Activated CD4-positive, alpha-beta memory T cell treated with anti-CD3 and anti-CD28 coated beads, Interleukin-2, amount 10 ng/mL, durations not matched to agents 7 days and 5 days (primary cell): ENCODE results near the gene NHS. TPM values are rescaled to one million over a fixed set of nuclear protein-coding genes. Genes with fewer than 3 reads are reported as not detected.

Experiments used
- CTCF ChIA-PET: fragments of 350-600 bp; sonication (Branson Sonifier 250); formaldehyde crosslinking; loops from one replicate; lab custom pipeline; 2021; ENCODE audit warnings: antibody characterized with exemption, inconsistent platforms; lab: Charles Lee
- POLR2A ChIA-PET: fragments of 350-600 bp; sonication (Branson Sonifier 250); formaldehyde crosslinking; loops from one replicate; lab custom pipeline; 2021; ENCODE audit warnings: antibody characterized with exemption; lab: Charles Lee
- DNase-seq: peaks from one replicate; pipeline ENCODE4 v3.0.0-alpha.2; 2020
- H3K27ac Mint-ChIP-seq: one replicate; pipeline ENCODE4 v1.8.0; 2021; ENCODE audit warnings: mild to moderate bottlenecking, mixed read lengths
- H3K27me3 Mint-ChIP-seq: one replicate; pipeline ENCODE4 v1.8.0; 2021; ENCODE audit warnings: mixed read lengths
- H3K36me3 Mint-ChIP-seq: one replicate; pipeline ENCODE4 v1.8.0; 2021; ENCODE audit warnings: low read depth, mixed read lengths
- H3K4me1 Mint-ChIP-seq: one replicate; pipeline ENCODE4 v1.8.0; 2021; ENCODE audit warnings: mixed read lengths
- H3K4me3 Mint-ChIP-seq: one replicate; pipeline ENCODE4 v1.8.0; 2021; ENCODE audit warnings: mild to moderate bottlenecking, mixed read lengths
- H3K9me3 Mint-ChIP-seq: one replicate; pipeline ENCODE4 v1.8.0; 2021; ENCODE audit warnings: mixed read lengths
- total RNA-seq, 2 experiments: library from RNA; stranded (reverse); gene quantifications; one replicate each; pipeline ENCODE4 v1.2.3, GENCODE V29; 2021

NHS gene
- total RNA-seq, 2 experiments from 2014 or later: 0.43 to 0.71 TPM

DNA sequence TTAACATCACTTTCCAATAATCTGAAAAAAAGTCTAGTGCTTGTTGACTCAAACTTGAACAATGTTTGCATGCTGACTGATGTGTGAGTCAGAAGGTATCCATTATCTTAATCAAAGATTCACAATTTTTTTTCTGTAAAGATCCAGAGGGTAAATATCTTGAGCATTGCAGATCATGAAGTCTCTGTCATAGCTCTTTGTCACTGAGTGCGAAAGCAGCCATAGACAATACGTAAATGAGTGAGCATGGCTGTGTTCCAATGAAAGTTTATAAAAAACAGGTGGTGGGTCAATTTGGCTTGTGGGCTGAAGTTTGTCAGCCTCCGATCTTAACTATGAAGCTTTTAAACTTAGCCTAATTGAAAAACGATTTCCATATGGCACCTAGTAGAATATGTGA lies 37.7 kb downstream of the NHS start:
- Mint-ChIP-seq H3K4me1 (peaks cover 2% of the 10 kb centered on the region), H3K9me3 (no peaks in the 10 kb centered on the region), H3K4me3 (no peak overlapping the region), H3K27me3 (no peaks in the 10 kb centered on the region), H3K27ac (no peak overlapping the region), H3K36me3 (no peaks in the 10 kb centered on the region)
- no peak for DNase-seq
- ChIA-PET POLR2A (no interaction called here), CTCF (no interaction called here)

DNA sequence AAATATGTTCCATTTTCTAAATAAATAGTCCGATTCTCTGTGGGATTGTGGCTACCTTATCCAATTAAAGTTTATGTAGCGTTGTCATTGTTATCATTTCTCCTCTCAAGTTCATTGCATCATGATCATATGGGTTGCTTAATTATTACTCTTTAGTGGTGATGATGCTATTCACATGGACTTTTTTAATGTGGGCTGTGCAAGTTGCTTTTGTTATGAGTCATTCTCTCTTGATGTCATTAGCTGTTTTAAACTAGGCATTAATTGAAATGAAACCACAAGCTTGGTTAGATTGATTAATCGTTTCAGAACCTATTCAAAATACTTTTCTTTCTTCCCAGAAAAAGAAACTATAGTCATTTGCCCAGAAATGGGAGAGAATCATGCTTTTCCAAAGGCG lies 38.2 kb downstream of the NHS start:
- peaks cover 2% of the 10 kb centered on the region for H3K4me1 Mint-ChIP-seq
- no peak overlapping the region for H3K4me3 Mint-ChIP-seq
- H3K9me3 Mint-ChIP-seq: no peaks in the 10 kb centered on the region
- POLR2A ChIA-PET: no interaction called here
- no peaks in the 10 kb centered on the region for H3K36me3 Mint-ChIP-seq
- H3K27ac Mint-ChIP-seq: no peak overlapping the region
- CTCF ChIA-PET: no interaction called here
- DNase-seq: no peak
- H3K27me3 Mint-ChIP-seq: no peaks in the 10 kb centered on the region

DNA sequence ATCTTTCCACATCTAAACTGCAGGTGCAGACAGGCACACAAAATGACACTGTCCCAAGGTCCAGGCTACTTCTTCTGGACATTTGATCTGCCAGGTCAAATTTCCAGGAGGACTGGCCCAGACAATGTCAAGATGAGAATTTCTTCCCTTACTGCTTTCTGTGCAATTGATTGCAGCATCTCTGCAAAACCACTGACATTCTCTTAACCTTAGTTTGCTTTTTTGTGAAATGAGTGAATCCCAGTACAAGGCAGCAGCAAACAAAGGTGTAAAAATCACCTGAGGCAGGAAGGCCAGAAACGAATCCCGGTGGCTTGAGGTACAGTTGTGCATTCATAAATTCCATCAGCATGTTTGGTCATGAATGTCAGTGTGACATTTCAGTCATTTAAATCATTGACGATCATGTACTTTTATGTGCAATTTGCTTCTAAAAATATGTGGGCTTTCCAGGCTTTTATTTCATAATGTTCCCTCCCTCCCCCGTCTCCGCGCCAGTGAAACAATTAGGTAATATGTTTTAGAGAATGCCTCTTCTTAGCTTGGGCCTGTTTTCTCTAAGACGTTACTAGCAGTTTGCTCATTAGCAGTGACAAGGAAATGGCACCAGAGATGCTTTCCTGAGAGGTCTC lies 39.1 kb downstream of the NHS start:
- ChIA-PET CTCF (no interaction called here), POLR2A (no interaction called here)
- Mint-ChIP-seq H3K4me1 (peaks cover 2% of the 10 kb centered on the region), H3K36me3 (no peaks in the 10 kb centered on the region), H3K9me3 (no peaks in the 10 kb centered on the region), H3K4me3 (no peak overlapping the region), H3K27ac (no peak overlapping the region), H3K27me3 (no peaks in the 10 kb centered on the region)
- no peak for DNase-seq

DNA sequence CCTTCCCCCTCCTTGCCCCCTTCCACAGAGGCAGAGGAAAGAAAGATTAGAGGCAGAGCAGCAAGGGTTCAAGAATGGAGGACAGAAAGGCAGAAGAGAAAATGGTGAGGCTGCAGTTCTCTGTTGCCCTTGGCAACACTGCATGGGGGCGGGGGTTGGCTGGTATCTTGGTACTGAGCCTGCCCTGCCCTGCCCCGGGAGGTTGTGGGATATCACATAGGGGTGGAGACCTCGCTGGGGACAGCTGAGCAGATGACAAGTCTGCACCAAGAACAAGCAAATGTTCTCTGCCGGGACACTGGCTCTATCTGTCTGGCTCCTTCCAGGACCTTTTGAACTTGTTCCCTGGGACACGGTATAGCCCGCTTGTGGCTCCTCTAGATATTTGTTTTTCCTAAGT lies 39.8 kb downstream of the NHS start:
- Mint-ChIP-seq H3K27me3 (no peaks in the 10 kb centered on the region), H3K9me3 (no peaks in the 10 kb centered on the region), H3K4me3 (no peak overlapping the region), H3K4me1 (peaks cover 2% of the 10 kb centered on the region), H3K36me3 (no peaks in the 10 kb centered on the region), H3K27ac (no peak overlapping the region)
- POLR2A ChIA-PET: no interaction called here
- CTCF ChIA-PET: no interaction called here
- no peak for DNase-seq

DNA sequence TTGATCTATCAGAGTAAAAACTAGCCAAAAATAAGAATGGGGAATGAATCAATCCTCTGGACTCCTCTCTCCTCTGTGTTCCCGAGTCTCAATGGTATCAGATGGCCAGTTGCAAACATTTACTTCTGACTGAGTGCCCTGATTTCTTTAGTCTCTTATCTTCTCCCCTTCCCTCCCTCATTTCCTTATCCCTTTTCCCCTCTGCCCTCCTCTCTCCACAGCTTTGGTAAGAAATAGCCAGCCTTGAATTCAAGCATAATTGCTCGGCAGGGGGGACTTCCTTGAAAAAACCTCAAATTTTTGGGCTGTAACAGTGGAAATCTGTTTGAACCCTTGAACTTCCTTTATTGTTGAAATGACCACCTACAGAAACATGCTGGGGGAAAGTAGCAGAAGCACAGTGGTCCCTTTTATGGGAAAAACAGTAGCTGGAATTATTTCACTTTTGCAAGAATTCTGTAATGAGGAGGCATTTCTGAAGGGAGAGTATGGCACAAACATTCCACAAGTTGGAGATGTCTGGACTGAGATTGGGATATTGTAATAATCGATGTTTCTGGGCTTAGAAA lies 40.3 kb downstream of the NHS start:
- Mint-ChIP-seq H3K9me3 (no peaks in the 10 kb centered on the region), H3K36me3 (no peaks in the 10 kb centered on the region), H3K27me3 (peaks cover 2% of the 10 kb centered on the region), H3K27ac (no peak overlapping the region), H3K4me3 (no peak overlapping the region), H3K4me1 (peaks cover 2% of the 10 kb centered on the region)
- CTCF ChIA-PET: no interaction called here
- POLR2A ChIA-PET: no interaction called here
- DNase-seq: no peak

DNA sequence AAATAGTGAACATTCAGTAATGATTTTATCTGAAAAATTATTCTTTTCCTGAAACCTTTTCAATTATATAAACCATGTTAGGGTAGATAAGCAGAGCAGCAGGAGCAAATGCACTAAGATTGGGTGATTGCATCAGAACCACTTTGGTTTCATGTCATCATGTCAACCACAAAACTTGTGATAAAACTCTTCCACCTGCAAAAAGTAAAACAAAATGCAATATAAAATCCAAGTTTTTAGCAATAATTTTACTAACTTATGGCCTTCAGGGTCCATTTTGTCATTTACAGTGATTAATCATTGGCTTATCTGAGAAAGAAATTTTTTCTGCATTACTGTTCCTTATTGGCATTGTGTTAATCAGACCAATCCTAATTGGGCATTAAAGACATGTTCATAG lies 42.4 kb downstream of the NHS start:
- Mint-ChIP-seq H3K27me3 (peaks cover 4% of the 10 kb centered on the region), H3K4me1 (peaks cover 2% of the 10 kb centered on the region), H3K4me3 (no peak overlapping the region), H3K9me3 (no peaks in the 10 kb centered on the region), H3K36me3 (no peaks in the 10 kb centered on the region), H3K27ac (no peak overlapping the region)
- ChIA-PET CTCF (no interaction called here), POLR2A (no interaction called here)
- no peak for DNase-seq

DNA sequence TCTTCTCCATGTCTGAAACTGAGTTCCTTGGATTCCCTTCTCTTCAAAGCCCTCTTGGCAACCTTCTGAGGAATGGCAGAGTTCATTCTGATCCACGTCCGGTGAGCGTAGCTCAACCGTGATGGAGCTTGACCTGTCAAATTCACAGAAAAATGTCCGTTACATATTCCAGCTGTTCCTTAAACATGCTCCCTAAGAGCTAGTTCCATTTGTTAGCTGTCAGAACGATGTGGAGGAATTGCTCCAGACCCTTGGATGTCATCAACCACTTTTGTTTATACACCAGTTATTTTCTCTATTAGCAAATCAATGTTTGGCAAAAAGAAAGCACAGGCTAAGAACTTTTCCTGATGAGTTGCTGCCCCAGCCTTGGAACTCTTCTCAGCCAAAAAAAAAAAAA lies 50.1 kb downstream of the NHS start:
- Mint-ChIP-seq H3K27me3 (peaks cover 3% of the 10 kb centered on the region), H3K4me1 (no peaks in the 10 kb centered on the region), H3K4me3 (no peak overlapping the region), H3K9me3 (no peaks in the 10 kb centered on the region), H3K27ac (no peak overlapping the region), H3K36me3 (no peaks in the 10 kb centered on the region)
- no peak for DNase-seq
- ChIA-PET POLR2A (no interaction called here), CTCF (no interaction called here)

DNA sequence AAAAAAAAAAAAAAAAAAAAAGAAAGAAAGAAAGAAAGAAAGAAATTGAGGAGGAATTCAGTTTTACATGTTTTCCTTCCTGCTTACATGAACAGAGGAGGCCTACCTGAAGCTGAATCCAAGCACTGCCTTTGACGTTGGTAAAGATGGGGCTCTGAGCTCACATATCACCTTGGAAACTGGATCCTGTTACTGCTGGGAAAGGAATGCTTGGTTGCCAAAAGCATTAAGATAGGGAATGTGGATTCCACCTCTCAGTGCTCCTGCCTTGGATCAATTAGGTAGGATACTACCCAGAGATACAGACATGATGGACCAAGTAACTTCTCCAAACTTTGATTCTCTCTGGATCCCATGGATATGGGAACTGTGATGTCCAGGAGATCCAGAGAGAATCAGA lies 50.6 kb downstream of the NHS start:
- CTCF ChIA-PET: no interaction called here
- no peaks in the 10 kb centered on the region for H3K36me3 Mint-ChIP-seq

DNA sequence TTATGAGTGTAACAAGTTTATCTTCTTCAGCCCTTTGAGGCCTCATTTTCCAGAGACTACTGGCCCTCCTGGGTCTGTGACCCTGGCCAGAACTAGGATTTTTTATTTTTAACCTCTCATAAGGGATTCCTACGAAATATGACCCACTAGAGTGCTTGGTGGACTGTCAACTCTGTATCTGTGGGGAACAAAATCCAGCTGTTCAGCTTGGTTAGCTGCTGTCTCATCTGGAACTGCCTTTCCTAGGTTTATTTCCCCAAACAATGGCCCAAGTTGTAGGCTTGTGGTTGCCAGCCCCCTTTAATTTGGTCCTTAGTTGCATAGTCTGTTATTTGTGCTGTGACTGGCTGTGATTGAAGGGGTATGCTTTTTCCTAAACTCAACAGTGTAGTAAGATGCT lies 56.2 kb downstream of the NHS start:
- CTCF ChIA-PET: no interaction called here

More for the DNA sequence above, 50.6 kb downstream of the NHS start:
- Mint-ChIP-seq H3K4me3 (no peak overlapping the region), H3K27me3 (no peaks in the 10 kb centered on the region), H3K4me1 (no peaks in the 10 kb centered on the region), H3K9me3 (no peaks in the 10 kb centered on the region), H3K27ac (no peak overlapping the region)
- POLR2A ChIA-PET: no interaction called here
- DNase-seq: no peak

DNA sequence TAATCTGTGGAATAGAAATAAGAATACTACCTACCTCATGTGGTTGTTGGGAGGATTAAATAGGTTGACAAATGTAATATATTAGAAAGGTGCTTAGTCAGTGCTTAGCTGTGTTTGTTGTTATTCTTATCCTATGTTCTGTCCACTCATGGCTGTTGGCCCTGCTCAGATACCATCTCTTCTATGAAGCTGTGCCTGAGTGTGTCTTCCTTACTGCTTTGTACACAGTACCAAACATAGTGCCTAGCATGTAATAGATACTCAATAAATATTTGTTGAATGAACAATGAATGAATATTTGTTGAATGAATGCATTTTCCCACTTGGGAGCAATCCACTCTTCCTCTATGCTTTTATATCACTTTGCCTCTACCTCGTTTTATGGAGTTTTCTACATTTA lies 57.2 kb downstream of the NHS start:
- DNase-seq: no peak
- Mint-ChIP-seq H3K36me3 (no peaks in the 10 kb centered on the region), H3K27ac (no peak overlapping the region), H3K9me3 (no peaks in the 10 kb centered on the region), H3K27me3 (peaks cover 2% of the 10 kb centered on the region), H3K4me1 (no peaks in the 10 kb centered on the region), H3K4me3 (no peak overlapping the region)
- CTCF ChIA-PET: no interaction called here
- POLR2A ChIA-PET: no interaction called here

More for the DNA sequence above, 56.2 kb downstream of the NHS start:
- Mint-ChIP-seq H3K4me3 (no peak overlapping the region), H3K9me3 (no peaks in the 10 kb centered on the region), H3K27me3 (peaks cover 2% of the 10 kb centered on the region), H3K36me3 (no peaks in the 10 kb centered on the region), H3K27ac (no peak overlapping the region), H3K4me1 (no peaks in the 10 kb centered on the region)
- no peak for DNase-seq
- POLR2A ChIA-PET: no interaction called here

DNA sequence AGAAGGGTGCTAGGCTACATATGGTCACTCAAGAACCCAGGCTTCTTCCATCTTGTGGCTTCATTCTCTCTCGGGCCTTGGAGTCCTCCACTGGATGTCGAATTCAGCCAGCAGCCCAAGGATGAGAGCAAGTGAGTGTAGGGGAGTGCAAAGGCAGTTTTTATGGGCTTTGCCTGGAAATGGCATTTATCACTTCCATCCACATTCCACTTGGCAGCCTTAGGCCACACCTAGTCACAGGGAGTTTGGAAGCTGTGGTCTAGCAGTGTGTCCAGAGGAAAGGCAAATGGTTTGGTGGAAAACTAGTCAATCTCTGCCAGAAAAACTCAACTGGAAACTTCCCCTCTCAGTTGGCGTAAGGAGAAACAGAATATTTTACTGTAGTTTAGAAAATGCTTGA lies 59.0 kb downstream of the NHS start:
- no peak overlapping the region for H3K27ac Mint-ChIP-seq
- H3K9me3 Mint-ChIP-seq: no peaks in the 10 kb centered on the region
- H3K4me3 Mint-ChIP-seq: no peak overlapping the region
- POLR2A ChIA-PET: no interaction called here
- DNase-seq: no peak
- H3K27me3 Mint-ChIP-seq: peaks cover 2% of the 10 kb centered on the region
- H3K36me3 Mint-ChIP-seq: no peaks in the 10 kb centered on the region
- CTCF ChIA-PET: no interaction called here
- H3K4me1 Mint-ChIP-seq: no peaks in the 10 kb centered on the region

DNA sequence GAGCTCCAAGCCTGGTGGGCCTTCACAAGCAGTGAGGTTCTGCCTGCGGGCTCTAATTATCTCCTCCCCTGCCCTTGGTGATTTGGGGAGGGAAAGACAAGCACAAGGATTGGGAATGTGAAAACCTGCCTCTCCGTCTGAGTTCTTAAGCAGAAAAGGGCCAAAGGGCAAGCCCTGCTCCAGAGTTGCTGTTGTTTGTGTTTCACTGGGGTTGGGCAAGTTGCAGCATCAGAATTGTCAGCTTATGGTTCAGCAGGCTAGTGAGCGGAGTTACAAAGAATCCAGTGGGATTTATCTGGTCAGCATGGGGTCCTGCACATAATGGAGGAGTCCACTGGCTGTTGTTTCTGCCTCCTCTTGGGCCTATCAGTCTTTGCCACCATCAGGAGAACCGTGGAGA lies 60.5 kb downstream of the NHS start:
- Mint-ChIP-seq H3K4me1 (no peaks in the 10 kb centered on the region), H3K36me3 (no peaks in the 10 kb centered on the region), H3K4me3 (no peak overlapping the region), H3K27ac (no peak overlapping the region), H3K9me3 (no peaks in the 10 kb centered on the region), H3K27me3 (peaks cover 2% of the 10 kb centered on the region)
- CTCF ChIA-PET: no interaction called here
- POLR2A ChIA-PET: no interaction called here
- DNase-seq: no peak

DNA sequence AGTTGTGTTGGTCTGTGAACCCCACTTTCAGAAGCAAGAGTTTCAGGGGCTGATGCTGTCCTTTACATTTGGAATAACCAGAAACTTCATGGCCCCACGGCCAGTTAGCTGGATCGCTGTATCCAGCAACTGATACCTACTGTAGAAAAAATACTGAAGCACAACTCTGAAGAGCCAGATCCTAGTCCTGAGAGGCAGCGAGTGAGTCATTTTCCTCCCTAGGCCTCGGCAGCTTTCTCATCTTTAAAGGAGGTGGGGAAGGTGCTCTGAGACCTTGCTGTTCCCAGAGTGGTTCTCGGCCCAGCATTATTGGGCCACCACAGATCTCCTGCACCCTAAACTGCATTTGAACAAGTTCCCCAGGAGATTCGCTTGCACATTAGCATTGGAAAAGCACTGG lies 63.2 kb downstream of the NHS start:
- DNase-seq: no peak

DNA sequence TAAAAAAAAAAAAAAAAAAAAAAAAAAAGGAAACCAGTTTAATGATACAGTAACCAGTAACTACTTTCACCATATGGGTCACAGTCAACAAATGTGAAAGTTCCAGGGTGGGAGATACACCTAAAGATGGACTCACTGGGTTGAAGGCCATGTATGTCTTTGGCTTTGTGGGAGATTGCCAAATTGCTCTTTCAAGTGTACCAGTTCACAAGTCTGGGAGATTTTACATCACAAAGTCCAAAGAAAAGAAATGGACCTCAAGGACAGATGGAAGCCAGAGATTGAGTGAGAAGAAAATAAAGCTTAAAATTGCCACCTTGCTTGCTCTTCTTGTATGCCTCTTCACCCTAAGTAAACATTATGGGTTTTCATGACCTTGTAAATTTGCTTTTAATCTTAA lies 65.3 kb downstream of the NHS start:
- H3K4me3 Mint-ChIP-seq: no peak overlapping the region
- ChIA-PET POLR2A (no interaction called here), CTCF (no interaction called here)
- no peaks in the 10 kb centered on the region for H3K36me3 Mint-ChIP-seq
- no peaks in the 10 kb centered on the region for H3K27me3 Mint-ChIP-seq
- H3K9me3 Mint-ChIP-seq: no peaks in the 10 kb centered on the region
- no peaks in the 10 kb centered on the region for H3K4me1 Mint-ChIP-seq
- H3K27ac Mint-ChIP-seq: no peak overlapping the region
- DNase-seq: no peak

More for the DNA sequence above, 63.2 kb downstream of the NHS start:
- Mint-ChIP-seq H3K36me3 (no peaks in the 10 kb centered on the region), H3K4me1 (no peaks in the 10 kb centered on the region), H3K27ac (no peak overlapping the region), H3K9me3 (no peaks in the 10 kb centered on the region), H3K27me3 (no peaks in the 10 kb centered on the region), H3K4me3 (no peak overlapping the region)
- ChIA-PET POLR2A (no interaction called here), CTCF (no interaction called here)
